ENCODE results near the gene DUSP1. TPM values are rescaled to one million over a fixed set of nuclear protein-coding genes. Genes with fewer than 3 reads are reported as not detected.
A peak's percentile ranks its signal among the peaks of the same experiment; 100 is the strongest.

Gene DUSP1
- total and polyA plus RNA-seq, 2 of the 13 experiments (the other 11 are each of a cell fraction or from before 2014, with no cell fraction given), result 27.1 to 55.5 TPM

DNA sequence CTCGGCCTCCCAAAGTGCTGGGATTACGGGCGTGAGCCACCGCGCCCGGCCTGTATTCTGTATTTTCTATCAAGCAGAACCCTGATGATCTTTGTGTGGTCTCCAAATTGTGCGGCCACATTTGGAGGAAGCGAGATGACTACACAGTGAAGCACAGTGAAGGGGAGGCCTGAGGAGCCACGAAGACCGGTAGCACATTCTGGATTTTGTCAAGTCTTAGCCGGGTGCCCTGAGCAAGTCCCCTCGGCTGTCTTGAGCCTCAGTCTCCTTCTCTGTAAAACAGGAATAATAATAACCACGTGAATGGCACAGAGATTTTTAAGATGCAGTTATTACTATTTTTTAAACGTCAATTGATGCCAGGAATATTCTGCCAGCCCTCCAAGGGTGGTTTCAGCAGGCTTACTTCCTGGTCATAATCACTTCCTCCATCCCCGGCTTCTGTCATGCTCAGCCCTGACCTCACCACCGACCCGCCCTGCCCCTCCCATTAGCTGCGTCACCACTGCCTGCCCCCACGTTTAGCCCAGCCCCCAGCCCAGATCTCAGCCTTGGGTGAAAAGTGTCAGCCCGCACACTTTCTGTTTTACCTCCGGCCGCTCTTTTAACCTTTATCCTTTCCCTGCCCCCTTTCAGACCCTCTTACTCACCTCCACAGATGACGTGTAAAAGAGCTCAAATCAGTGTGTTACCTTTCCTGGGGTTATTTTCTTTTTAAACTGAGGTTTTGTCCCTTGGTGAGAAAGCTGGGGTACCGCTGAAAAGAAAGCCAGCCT is 36.1 kb upstream of the DUSP1 start (continued):
- TF ChIP-seq KIAA2018 (CRISPR knock-in tag; IDR thresholded peaks at IDR 0.05; ENCODE audit: borderline replicate concordance) (no peak), HOXA3 (CRISPR knock-in tag; IDR thresholded peaks at IDR 0.05) (peak; percentile 88), ZNF326 (CRISPR knock-in tag; IDR thresholded peaks at IDR 0.05; ENCODE audit: borderline replicate concordance) (no peak), TBP (CRISPR knock-in tag; IDR thresholded peaks at IDR 0.05) (no peak), ZNF547 (CRISPR knock-in tag; IDR thresholded peaks at IDR 0.05) (no peak), KLF12 (CRISPR knock-in tag; IDR thresholded peaks at IDR 0.05; ENCODE audit: borderline replicate concordance) (no peak), PAXIP1 (CRISPR knock-in tag; conservative IDR thresholded peaks at IDR 0.05) (peak; percentile 77), TEAD2 (CRISPR knock-in tag; IDR thresholded peaks at IDR 0.05) (no peak), ADNP (CRISPR knock-in tag; IDR thresholded peaks at IDR 0.05) (no peak), GATAD1 (CRISPR knock-in tag; IDR thresholded peaks at IDR 0.05) (no peak), PTBP1 (IDR thresholded peaks at IDR 0.05; ENCODE audit: low read depth, low read length, poor library complexity, severe bottlenecking) (no peak), SP4 (CRISPR knock-in tag; IDR thresholded peaks at IDR 0.05) (no peak), ZNF674 (CRISPR knock-in tag; IDR thresholded peaks at IDR 0.05; ENCODE audit: low read depth) (no peak), FOXK2 (IDR thresholded peaks at IDR 0.05) (no peak), ZFP1 (CRISPR knock-in tag; IDR thresholded peaks at IDR 0.05) (no peak), ZSCAN12 (CRISPR knock-in tag; IDR thresholded peaks at IDR 0.05) (no peak), RXRB (CRISPR knock-in tag; IDR thresholded peaks at IDR 0.05; ENCODE audit: borderline replicate concordance) (peak; percentile 42; the same call in 1 of the 2 replicates), ZNF589 (CRISPR knock-in tag; conservative IDR thresholded peaks at IDR 0.05) (no peak)
- TF ChIP-seq, protein P1, sequence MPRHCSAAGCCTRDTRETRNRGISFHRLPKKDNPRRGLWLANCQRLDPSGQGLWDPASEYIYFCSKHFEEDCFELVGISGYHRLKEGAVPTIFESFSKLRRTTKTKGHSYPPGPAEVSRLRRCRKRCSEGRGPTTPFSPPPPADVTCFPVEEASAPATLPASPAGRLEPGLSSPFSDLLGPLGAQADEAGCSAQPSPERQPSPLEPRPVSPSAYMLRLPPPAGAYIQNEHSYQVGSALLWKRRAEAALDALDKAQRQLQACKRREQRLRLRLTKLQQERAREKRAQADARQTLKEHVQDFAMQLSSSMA (CRISPR knock-in tag; IDR thresholded peaks at IDR 0.05), result no peak
